B cell (primary cell): ENCODE measurements around the gene KPNA4. TPM values are rescaled to one million over a fixed set of nuclear protein-coding genes. Genes with fewer than 3 reads are reported as not detected.

Experiments
- ATAC-seq: fragments of 200-7000 bp; cut with Tn5 transposase; one replicate; pipeline ENCODE4 v1.10.0; 2021; ENCODE audit warnings: low read depth, mild to moderate bottlenecking, moderate number of reproducible peaks, moderate library complexity
- CTCF ChIA-PET: fragments of 350-600 bp; sonication (Branson Sonifier 250); formaldehyde crosslinking; loops from one replicate; lab custom pipeline; 2021; ENCODE audit warnings: antibody characterized with exemption, inconsistent platforms; lab: Charles Lee
- POLR2A ChIA-PET: fragments of 350-600 bp; sonication (Branson Sonifier 250); formaldehyde crosslinking; loops from one replicate; lab custom pipeline; 2021; ENCODE audit warnings: antibody characterized with exemption; lab: Charles Lee
- DNase-seq: peaks from one replicate; pipeline ENCODE4 v3.0.0; 2013
- H2AFZ ChIP-seq: 2 replicates; pipeline ENCODE4 v1.6.1; 2012; ENCODE audit warnings: mild to moderate bottlenecking, low read depth, low read length; ENCODE audit not compliant: insufficient read depth, poor library complexity, severe bottlenecking
- H3K27ac ChIP-seq, 2 donors: 1 replicate in 1 of 2; 2 replicates in 1 of 2; pipeline ENCODE4 v1.5.1; 2012 to 2013; ENCODE audit warnings: low read length in 2 of 2, mild to moderate bottlenecking in 2 of 2, moderate library complexity in 1 of 2
- H3K27me3 ChIP-seq, 4 experiments: fragments of 200-600 bp in 1 of 4; sonication (generic) in 1 of 4; replicated peaks in 1 of 4; 1 replicate in 2 of 4; 2 replicates in 2 of 4; pipeline versions ENCODE4 v1.6.1 to v1.7.0; 2013 to 2016; ENCODE audit warnings: low read length in 3 of 4, mild to moderate bottlenecking in 2 of 4, mixed read lengths in 1 of 4, moderate library complexity in 1 of 4; ENCODE audit not compliant: insufficient read depth in 4 of 4, control insufficient read depth in 3 of 4; ENCODE audit errors: control extremely low read depth in 1 of 4
- H3K36me3 ChIP-seq, 2 experiments: replicated peaks in 1 of 2; 1 replicate in 1 of 2; 2 replicates in 1 of 2; pipeline versions ENCODE4 v1.6.1 to v1.7.1; 2013; ENCODE audit warnings: low read length in 1 of 2; ENCODE audit not compliant: insufficient read depth in 2 of 2, control insufficient read depth in 1 of 2; ENCODE audit errors: control extremely low read depth in 1 of 2, extremely low read depth in 1 of 2
- H3K4me1 ChIP-seq, 2 donors: fragments of 200-600 bp in 1 of 2; sonication (generic) in 1 of 2; 1 replicate in 1 of 2; 2 replicates in 1 of 2; pipeline versions ENCODE4 v1.5.1 to v1.6.1; 2013 to 2017; ENCODE audit warnings: low read length in 2 of 2; ENCODE audit not compliant: control insufficient read depth in 2 of 2, insufficient read depth in 2 of 2
- H3K4me2 ChIP-seq: replicated peaks from 2 replicates; pipeline ENCODE3; 2012; ENCODE audit warnings: mild to moderate bottlenecking, low read depth, low read length; ENCODE audit not compliant: poor library complexity, severe bottlenecking
- H3K4me3 ChIP-seq, 5 experiments: fragments of 200-600 bp in 1 of 5; sonication (generic) in 1 of 5; 1 replicate in 3 of 5; 2 replicates in 2 of 5; pipeline versions ENCODE4 v1.5.1 to v1.7.0; 2011 to 2016; ENCODE audit warnings: low read length in 4 of 5, mild to moderate bottlenecking in 4 of 5, low read depth in 2 of 5, control low read depth in 1 of 5, moderate library complexity in 1 of 5; ENCODE audit not compliant: insufficient read depth in 1 of 5; ENCODE audit errors: control extremely low read depth in 1 of 5, extremely low read depth in 1 of 5
- H3K79me2 ChIP-seq: fragments of 200-600 bp; sonication (generic); one replicate; pipeline ENCODE4 v1.6.0; 2016; ENCODE audit warnings: low read length; ENCODE audit not compliant: control insufficient read depth, insufficient read depth
- H3K9ac ChIP-seq: fragments of 200-600 bp; sonication (generic); 2 replicates; pipeline ENCODE4 v1.6.1; 2017; ENCODE audit warnings: mild to moderate bottlenecking, low read length, moderate library complexity
- H3K9me3 ChIP-seq, 3 donors: one replicate each; pipeline versions ENCODE4 v1.6.1 to v1.7.1; 2013; ENCODE audit warnings: low read length in 2 of 3; ENCODE audit not compliant: control insufficient read depth in 2 of 3, insufficient read depth in 1 of 3; ENCODE audit errors: control extremely low read depth in 1 of 3
- H4K20me1 ChIP-seq: 2 replicates; pipeline ENCODE4 v1.6.0; 2012; ENCODE audit warnings: mild to moderate bottlenecking, low read length; ENCODE audit not compliant: insufficient read depth, control insufficient read depth, poor library complexity, severe bottlenecking
- H3K27ac Mint-ChIP-seq: one replicate; pipeline ENCODE4 v1.8.0; 2021; ENCODE audit warnings: mixed read lengths
- H3K27me3 Mint-ChIP-seq: one replicate; pipeline ENCODE4 v1.8.0; 2021; ENCODE audit warnings: mixed read lengths
- H3K4me1 Mint-ChIP-seq: one replicate; pipeline ENCODE4 v1.8.0; 2021; ENCODE audit warnings: mixed read lengths
- H3K4me3 Mint-ChIP-seq: one replicate; pipeline ENCODE4 v1.8.0; 2021; ENCODE audit warnings: mixed read lengths
- H3K9me3 Mint-ChIP-seq: one replicate; pipeline ENCODE4 v1.8.0; 2022; ENCODE audit warnings: mixed read lengths; ENCODE audit not compliant: insufficient read depth
- EZH2 ChIP-seq: IDR thresholded peaks from 2 replicates; pipeline ENCODE4 v1.6.1; 2012; ENCODE audit warnings: borderline replicate concordance, low read depth, mild to moderate bottlenecking, moderate library complexity, low read length; ENCODE audit not compliant: insufficient read depth, poor library complexity, severe bottlenecking
- WGBS: methylation state at CpG from one replicate; pipeline ENCODE4 v1.1.5; 2013; ENCODE audit warnings: missing lambda C conversion rate; ENCODE audit not compliant: insufficient coverage; 5-methylcytosine and 5-hydroxymethylcytosine counted together
- intact Hi-C: fragments of 100-400 bp; cut with micrococcal nuclease; formaldehyde crosslinking; loops from one replicate; pipeline ENCODE4 v1.10.0; 2022
- polyA plus RNA-seq: library from polyadenylated mRNA; depleted of rRNA; stranded (reverse); fragments of >200 nt; gene quantifications from 2 replicates; pipeline ENCODE4 v1.2.3, GENCODE V29; 2012
- total RNA-seq, 2 donors: library from RNA; stranded (reverse); fragments of 120-200 nt in 1 of 2; gene quantifications; 1 replicate in 1 of 2; 2 replicates in 1 of 2; pipeline versions ENCODE4 v1.2.3 to v1.2.4, GENCODE V29; 2013 to 2022
- TF ChIP-seq, protein P1 (sequence below): fragments of 200-600 bp; IDR thresholded peaks from one replicate; pipeline ENCODE4 v1.8.0; 2022; ENCODE audit warnings: antibody characterized with exemption, mild to moderate bottlenecking

Gene KPNA4
- total and polyA plus RNA-seq, 2 donors (not counting 1 experiment from before 2014, with no cell fraction given): 9.6 to 55.1 TPM

DNA sequence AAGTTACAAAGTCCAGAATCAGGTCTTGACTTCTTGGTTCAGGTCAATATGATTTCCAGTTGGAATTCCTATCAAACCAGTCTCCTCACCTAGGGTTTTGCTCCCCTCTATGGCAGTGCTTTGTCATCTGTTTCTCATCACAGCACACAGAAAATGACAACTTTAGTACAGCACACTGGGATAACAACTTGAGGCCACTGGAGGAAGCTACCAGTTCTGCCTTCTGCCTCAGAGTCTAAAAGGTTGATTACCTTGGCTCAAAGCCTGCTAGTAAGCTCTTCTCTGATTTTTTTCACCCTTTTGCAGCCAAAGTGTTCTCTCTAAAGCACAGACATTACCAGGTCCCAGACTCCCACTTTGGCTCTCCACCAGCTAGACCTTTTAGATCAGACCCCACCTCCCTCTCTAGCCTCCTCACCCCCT lies 90.9 kb downstream of the KPNA4 start:
- H3K9me3 ChIP-seq: peaks cover 0 to 17% (median 13%) of the 10 kb centered on the region in 3 donors
- ChIA-PET POLR2A (no interaction called here), CTCF (no interaction called here)
- ATAC-seq (no peak), DNase-seq (no peak)
- H3K4me1 ChIP-seq: peaks cover 0 to 9% of the 10 kb centered on the region in 2 donors
- H3K79me2 ChIP-seq: no peaks in the 10 kb centered on the region
- H3K27me3 ChIP-seq: peaks cover 0 to 4% (median 0%) of the 10 kb centered on the region in 4 experiments
- no peak for TF ChIP-seq EZH2
- TF ChIP-seq, protein P1, sequence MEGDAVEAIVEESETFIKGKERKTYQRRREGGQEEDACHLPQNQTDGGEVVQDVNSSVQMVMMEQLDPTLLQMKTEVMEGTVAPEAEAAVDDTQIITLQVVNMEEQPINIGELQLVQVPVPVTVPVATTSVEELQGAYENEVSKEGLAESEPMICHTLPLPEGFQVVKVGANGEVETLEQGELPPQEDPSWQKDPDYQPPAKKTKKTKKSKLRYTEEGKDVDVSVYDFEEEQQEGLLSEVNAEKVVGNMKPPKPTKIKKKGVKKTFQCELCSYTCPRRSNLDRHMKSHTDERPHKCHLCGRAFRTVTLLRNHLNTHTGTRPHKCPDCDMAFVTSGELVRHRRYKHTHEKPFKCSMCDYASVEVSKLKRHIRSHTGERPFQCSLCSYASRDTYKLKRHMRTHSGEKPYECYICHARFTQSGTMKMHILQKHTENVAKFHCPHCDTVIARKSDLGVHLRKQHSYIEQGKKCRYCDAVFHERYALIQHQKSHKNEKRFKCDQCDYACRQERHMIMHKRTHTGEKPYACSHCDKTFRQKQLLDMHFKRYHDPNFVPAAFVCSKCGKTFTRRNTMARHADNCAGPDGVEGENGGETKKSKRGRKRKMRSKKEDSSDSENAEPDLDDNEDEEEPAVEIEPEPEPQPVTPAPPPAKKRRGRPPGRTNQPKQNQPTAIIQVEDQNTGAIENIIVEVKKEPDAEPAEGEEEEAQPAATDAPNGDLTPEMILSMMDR: no peak
- intact Hi-C loops: no loop called here
- Mint-ChIP-seq H3K27ac (no peak overlapping the region), H3K4me3 (no peak overlapping the region), H3K27me3 (peaks cover 2% of the 10 kb centered on the region), H3K9me3 (peaks cover 4% of the 10 kb centered on the region), H3K4me1 (peaks cover 4% of the 10 kb centered on the region)
- no peaks in the 10 kb centered on the region for H4K20me1 ChIP-seq
- H3K4me2 ChIP-seq: no peak overlapping the region
- H3K36me3 ChIP-seq: no peaks in the 10 kb centered on the region
- H3K27ac ChIP-seq: no peak overlapping the region
- H3K9ac ChIP-seq: no peak overlapping the region
- H2AFZ ChIP-seq: no peak overlapping the region
- no peak overlapping the region for H3K4me3 ChIP-seq

DNA sequence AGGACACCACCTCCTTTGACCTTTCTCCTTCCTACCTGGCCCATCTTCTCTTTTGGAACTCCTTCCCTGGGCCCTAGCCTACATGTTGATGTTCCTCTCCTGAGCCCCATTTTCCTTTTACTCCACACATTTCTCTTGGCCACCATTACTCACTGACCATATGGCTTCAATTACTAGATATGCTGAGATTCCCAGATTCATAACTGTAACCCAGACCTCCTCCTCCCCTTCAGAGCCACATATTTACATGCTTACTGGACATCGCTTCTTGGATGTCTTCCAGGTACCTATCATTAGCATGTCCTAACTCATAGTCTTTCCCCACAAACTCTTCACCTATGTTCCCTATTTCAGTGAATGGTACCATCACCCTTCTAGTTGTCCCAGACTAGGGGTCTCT lies 91.4 kb downstream of the KPNA4 start:
- no peak overlapping the region for H3K9ac ChIP-seq
- ChIA-PET CTCF (no interaction called here), POLR2A (no interaction called here)
- Mint-ChIP-seq H3K4me1 (peaks cover 4% of the 10 kb centered on the region), H3K27me3 (peaks cover 4% of the 10 kb centered on the region), H3K9me3 (peaks cover 7% of the 10 kb centered on the region), H3K4me3 (no peak overlapping the region), H3K27ac (no peak overlapping the region)
- intact Hi-C loops: no loop called here
- H3K4me2 ChIP-seq: no peak overlapping the region
- no peak overlapping the region for H2AFZ ChIP-seq
- no peak for TF ChIP-seq EZH2
- TF ChIP-seq, protein P1: no peak
- H3K4me3 ChIP-seq: no peak overlapping the region
- no peaks in the 10 kb centered on the region for H3K36me3 ChIP-seq
- no peaks in the 10 kb centered on the region for H4K20me1 ChIP-seq
- H3K4me1 ChIP-seq: peaks cover 0 to 9% of the 10 kb centered on the region in 2 donors
- H3K27me3 ChIP-seq: peaks cover 0 to 4% (median 0%) of the 10 kb centered on the region in 4 experiments
- DNase-seq: no peak
- no peaks in the 10 kb centered on the region for H3K79me2 ChIP-seq
- ATAC-seq: no peak
- H3K9me3 ChIP-seq: peaks cover 0 to 17% (median 13%) of the 10 kb centered on the region in 3 donors
- H3K27ac ChIP-seq: no peak overlapping the region
- 100% methylated on average over 1 of the region's 1 CpG for WGBS
